SH-SY5Y (cell line): Measurements from ENCODE around the gene ETFB.

Source experiments
- GATA2 ChIP-seq: IDR thresholded peaks from 2 replicates; pipeline ENCODE4 v1.6.1; 2011; ENCODE audit warnings: mild to moderate bottlenecking, low read depth, low read length
- GATA3 ChIP-seq: IDR thresholded peaks from 2 replicates; pipeline ENCODE4 v1.6.1; 2011; ENCODE audit warnings: low read depth, mild to moderate bottlenecking, low read length, moderate library complexity

- TF ChIP-seq GATA2 (no peak), GATA3 (no peak)
These were observed 60.7 kb downstream of the ETFB start for GRCh38 chr19:51305479-51305878.
